Activated CD8-positive, alpha-beta T cell treated with anti-CD3 and anti-CD28 coated beads for 36 hours (primary cell): ENCODE results near the gene TRIM45. TPM values are rescaled to one million over a fixed set of nuclear protein-coding genes. Genes with fewer than 3 reads are reported as not detected.

Source experiments
- ATAC-seq: fragments of 200-7000 bp; cut with Tn5 transposase; one replicate; pipeline ENCODE4 v1.10.0; 2021; ENCODE audit warnings: mild to moderate bottlenecking, moderate library complexity
- CTCF ChIA-PET: fragments of 350-600 bp; sonication (Branson Sonifier 250); formaldehyde crosslinking; loops from one replicate; lab custom pipeline; 2021; ENCODE audit warnings: antibody characterized with exemption; lab: Charles Lee
- POLR2A ChIA-PET: fragments of 350-600 bp; sonication (Branson Sonifier 250); formaldehyde crosslinking; loops from one replicate; lab custom pipeline; 2021; ENCODE audit warnings: antibody characterized with exemption; lab: Charles Lee
- DNase-seq: peaks from one replicate; pipeline ENCODE4 v3.0.0-alpha.2; 2020
- H3K27ac Mint-ChIP-seq: one replicate; pipeline ENCODE4 v1.8.0; 2021; ENCODE audit warnings: mild to moderate bottlenecking, mixed read lengths
- H3K27me3 Mint-ChIP-seq: one replicate; pipeline ENCODE4 v1.8.0; 2021; ENCODE audit warnings: mixed read lengths
- H3K36me3 Mint-ChIP-seq: one replicate; pipeline ENCODE4 v1.8.0; 2021; ENCODE audit warnings: low read depth, mixed read lengths
- H3K4me1 Mint-ChIP-seq: one replicate; pipeline ENCODE4 v1.8.0; 2021; ENCODE audit warnings: low read depth, mixed read lengths
- H3K4me3 Mint-ChIP-seq: one replicate; pipeline ENCODE4 v1.8.0; 2021; ENCODE audit warnings: mild to moderate bottlenecking, moderate library complexity, mixed read lengths
- H3K9me3 Mint-ChIP-seq: one replicate; pipeline ENCODE4 v1.8.0; 2021; ENCODE audit warnings: mixed read lengths
- intact Hi-C: fragments of 100-400 bp; cut with micrococcal nuclease; formaldehyde crosslinking; loops from one replicate; pipeline ENCODE4 v1.10.0; 2022
- total RNA-seq, 2 experiments: library from RNA; stranded (reverse); gene quantifications; one replicate each; pipeline ENCODE4 v1.2.3, GENCODE V29; 2021
- TF ChIP-seq, protein P1 (sequence below): fragments of 200-600 bp; IDR thresholded peaks from one replicate; pipeline ENCODE4 v1.8.0; 2022; ENCODE audit warnings: antibody characterized with exemption, mild to moderate bottlenecking

Gene TRIM45
- total RNA-seq, 2 experiments from 2014 or later, result 0.27 TPM

DNA sequence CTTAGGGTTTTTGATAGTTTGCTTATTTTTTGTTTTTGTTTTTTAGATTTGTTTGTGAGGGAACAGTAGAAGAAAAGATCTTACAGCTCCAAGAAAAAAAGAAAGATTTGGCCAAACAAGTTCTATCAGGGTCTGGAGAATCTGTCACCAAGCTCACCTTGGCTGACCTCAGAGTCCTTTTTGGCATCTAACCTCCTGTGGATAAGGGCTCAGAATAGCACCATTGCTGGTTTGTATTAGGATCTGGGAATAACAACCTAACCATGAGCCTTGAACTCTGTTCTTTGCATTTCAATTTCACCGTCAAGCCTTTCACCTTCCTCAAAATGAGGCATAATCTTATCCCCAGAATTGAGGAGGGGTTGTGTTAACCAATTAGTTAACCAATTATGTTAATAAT lies 20.2 kb downstream of the TRIM45 start:
- ChIA-PET POLR2A (interaction anchor here (0.8 kb wide), 1 partner anchor 9 kb away, joined by 3 read pairs; no protein-coding TSS in a partner anchor), CTCF (interaction anchor here (1.3 to 1.6 kb wide), 3 partner anchors 11 to 34 kb away, joined by 3 to 5 read pairs (median 4); no protein-coding TSS in a partner anchor)

DNA sequence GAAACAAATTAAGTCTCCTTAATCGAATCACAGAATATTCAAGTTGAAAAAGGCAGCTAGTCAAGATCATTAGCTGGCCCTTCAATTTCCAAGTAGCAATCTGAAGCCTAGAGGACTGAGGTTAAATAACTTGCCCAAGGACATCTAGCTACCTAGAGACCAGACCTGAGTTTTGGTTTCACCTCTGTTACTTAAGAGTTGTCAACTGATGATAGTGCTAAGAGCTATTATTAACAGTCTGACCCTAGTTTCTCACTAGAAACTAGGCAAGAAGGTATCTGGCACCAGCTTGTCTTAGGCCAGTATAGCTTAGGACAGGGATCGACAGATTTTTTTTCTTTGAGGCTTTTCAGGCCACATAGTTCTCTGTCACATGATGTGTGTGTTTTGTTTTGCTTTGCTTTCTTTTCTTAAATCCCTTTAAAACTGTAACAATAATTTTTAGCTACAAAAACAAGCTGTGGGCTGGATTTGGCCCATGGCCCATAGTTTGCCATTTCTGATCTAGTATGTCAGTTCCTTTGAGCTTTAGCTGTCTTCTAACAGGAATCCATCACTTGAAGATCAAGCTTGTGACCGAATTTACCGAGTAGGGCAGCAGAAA lies 23.2 kb downstream of the TRIM45 start:
- ATAC-seq, result no peak
- no peaks in the 10 kb centered on the region for H3K27me3 Mint-ChIP-seq
- H3K4me3 Mint-ChIP-seq, result no peak overlapping the region
- POLR2A ChIA-PET, result no interaction called here
- no peak for DNase-seq
- H3K9me3 Mint-ChIP-seq, result no peaks in the 10 kb centered on the region
- CTCF ChIA-PET, result interaction anchor here (1.3 to 1.6 kb wide), 2 partner anchors 29 to 660 kb away, joined by 3 read pairs; no protein-coding TSS in a partner anchor
- intact Hi-C loops, result no loop called here
- H3K36me3 Mint-ChIP-seq, result peaks cover 76% of the 10 kb centered on the region
- no peak overlapping the region for H3K27ac Mint-ChIP-seq
- H3K4me1 Mint-ChIP-seq, result peaks cover 12% of the 10 kb centered on the region
- TF ChIP-seq, protein P1, sequence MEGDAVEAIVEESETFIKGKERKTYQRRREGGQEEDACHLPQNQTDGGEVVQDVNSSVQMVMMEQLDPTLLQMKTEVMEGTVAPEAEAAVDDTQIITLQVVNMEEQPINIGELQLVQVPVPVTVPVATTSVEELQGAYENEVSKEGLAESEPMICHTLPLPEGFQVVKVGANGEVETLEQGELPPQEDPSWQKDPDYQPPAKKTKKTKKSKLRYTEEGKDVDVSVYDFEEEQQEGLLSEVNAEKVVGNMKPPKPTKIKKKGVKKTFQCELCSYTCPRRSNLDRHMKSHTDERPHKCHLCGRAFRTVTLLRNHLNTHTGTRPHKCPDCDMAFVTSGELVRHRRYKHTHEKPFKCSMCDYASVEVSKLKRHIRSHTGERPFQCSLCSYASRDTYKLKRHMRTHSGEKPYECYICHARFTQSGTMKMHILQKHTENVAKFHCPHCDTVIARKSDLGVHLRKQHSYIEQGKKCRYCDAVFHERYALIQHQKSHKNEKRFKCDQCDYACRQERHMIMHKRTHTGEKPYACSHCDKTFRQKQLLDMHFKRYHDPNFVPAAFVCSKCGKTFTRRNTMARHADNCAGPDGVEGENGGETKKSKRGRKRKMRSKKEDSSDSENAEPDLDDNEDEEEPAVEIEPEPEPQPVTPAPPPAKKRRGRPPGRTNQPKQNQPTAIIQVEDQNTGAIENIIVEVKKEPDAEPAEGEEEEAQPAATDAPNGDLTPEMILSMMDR, result no peak

More for the DNA sequence above, 20.2 kb downstream of the TRIM45 start:
- intact Hi-C loops, result no loop called here
- DNase-seq, result no peak
- Mint-ChIP-seq H3K4me1 (no peaks in the 10 kb centered on the region), H3K9me3 (no peaks in the 10 kb centered on the region), H3K27me3 (no peaks in the 10 kb centered on the region), H3K4me3 (no peak overlapping the region), H3K27ac (no peak overlapping the region), H3K36me3 (peaks cover 72% of the 10 kb centered on the region)
- no peak for ATAC-seq
- TF ChIP-seq, protein P1, result no peak

DNA sequence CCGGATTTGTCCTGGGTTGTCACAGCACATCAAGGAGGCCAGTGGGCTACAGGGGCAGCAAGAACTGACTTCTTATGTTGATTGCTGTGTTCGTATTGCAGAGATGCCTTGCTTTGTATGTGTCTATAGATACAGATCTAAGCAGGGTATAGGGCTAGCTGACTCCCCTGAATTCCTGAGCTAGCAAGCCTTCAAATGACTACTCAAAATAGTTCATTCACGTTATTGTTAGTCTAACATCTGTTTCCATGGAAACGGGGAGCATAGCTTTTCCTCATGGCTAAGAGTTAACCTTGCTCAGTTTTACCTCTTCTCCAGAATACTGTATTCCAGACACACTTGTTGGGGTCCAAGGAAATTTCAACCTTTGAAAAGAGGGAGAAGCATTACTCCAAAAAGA lies 24.1 kb downstream of the TRIM45 start:
- no peak overlapping the region for H3K4me3 Mint-ChIP-seq
- intact Hi-C loops, result no loop called here
- TF ChIP-seq, protein P1, result no peak
- ChIA-PET POLR2A (no interaction called here), CTCF (interaction anchor here (1.0 to 1.8 kb wide), 3 partner anchors 15 to 661 kb away, joined by 3 to 4 read pairs (median 3); no protein-coding TSS in a partner anchor)
- H3K27ac Mint-ChIP-seq, result no peak overlapping the region
- peaks cover 78% of the 10 kb centered on the region for H3K36me3 Mint-ChIP-seq
- peaks cover 22% of the 10 kb centered on the region for H3K4me1 Mint-ChIP-seq
- no peak for DNase-seq
- H3K27me3 Mint-ChIP-seq, result no peaks in the 10 kb centered on the region
- H3K9me3 Mint-ChIP-seq, result no peaks in the 10 kb centered on the region
- no peak for ATAC-seq

DNA sequence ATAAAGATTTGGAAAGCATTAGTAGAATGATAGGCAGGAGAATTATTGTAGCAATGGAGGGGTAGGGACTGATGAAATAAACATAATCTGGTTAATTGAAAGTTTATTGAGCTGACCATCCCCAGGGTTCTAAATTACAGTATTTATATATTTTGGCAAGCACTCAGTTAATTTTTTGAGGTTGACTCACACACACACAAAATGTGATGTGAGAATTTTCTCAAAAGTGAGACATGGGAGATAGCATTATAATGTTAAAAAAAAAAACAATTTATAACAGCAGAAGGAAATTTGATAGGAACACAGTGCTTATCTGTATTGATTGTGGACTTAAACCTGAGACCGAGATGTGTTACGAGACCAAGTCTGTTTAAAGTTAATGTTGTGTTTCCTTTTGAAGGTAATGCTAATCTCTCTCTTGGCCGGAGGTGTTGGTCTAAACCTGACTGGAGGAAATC lies 24.6 kb downstream of the TRIM45 start:
- DNase-seq (no peak), ATAC-seq (no peak)
- ChIA-PET POLR2A (no interaction called here), CTCF (interaction anchor here (1.0 to 1.8 kb wide), 4 partner anchors 15 to 662 kb away, joined by 3 to 4 read pairs (median 3); no protein-coding TSS in a partner anchor)
- Mint-ChIP-seq H3K27me3 (no peaks in the 10 kb centered on the region), H3K4me3 (no peak overlapping the region), H3K9me3 (no peaks in the 10 kb centered on the region), H3K27ac (no peak overlapping the region), H3K36me3 (peaks cover 77% of the 10 kb centered on the region), H3K4me1 (peaks cover 23% of the 10 kb centered on the region)
- TF ChIP-seq, protein P1, result no peak
- intact Hi-C loops, result no loop called here
